Thyroid gland (tissue), 4 donors: ENCODE data around the gene DCAKD.

Source experiments
- CTCF ChIP-seq, 6 experiments: fragments of 200-600 bp in 3 of 6; fragments of 450-650 bp in 3 of 6; sonication (generic) in 3 of 6; IDR thresholded peaks; one replicate each; pipeline ENCODE4 v1.5.1; 2016 to 2019; ENCODE audit warnings: antibody characterized with exemption in 6 of 6, mild to moderate bottlenecking in 2 of 6, inconsistent platforms in 1 of 6, moderate library complexity in 1 of 6
- POLR2A ChIP-seq, 2 donors: fragments of 450-650 bp; IDR thresholded peaks; one replicate each; pipeline ENCODE4 v1.6.1; 2017; ENCODE audit warnings: antibody characterized with exemption in 2 of 2, mild to moderate bottlenecking in 2 of 2, moderate library complexity in 1 of 2

DNA sequence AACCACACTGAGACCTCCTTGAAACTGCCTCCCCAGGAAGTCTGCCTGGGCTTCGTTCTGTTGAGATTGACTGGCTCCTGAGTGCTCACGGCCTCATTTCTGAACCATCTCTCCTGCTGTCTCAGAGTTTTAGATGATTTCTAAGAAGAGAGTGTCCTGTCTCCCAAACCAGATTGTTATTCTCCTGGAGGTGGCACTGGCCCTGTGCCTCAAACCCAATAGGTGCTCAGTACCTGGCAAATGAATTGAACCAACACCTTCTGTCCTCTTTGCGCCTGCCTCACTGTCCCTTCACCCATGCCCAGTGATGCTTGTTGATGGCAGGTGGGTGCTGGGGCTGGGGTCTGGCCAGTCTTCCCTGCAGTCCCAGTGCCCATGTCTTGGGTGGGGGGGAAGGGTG lies 47.0 kb downstream of the DCAKD start:
- no peak for TF ChIP-seq CTCF (IDR thresholded peaks at IDR 0.05)
- no peak for TF ChIP-seq POLR2A (IDR thresholded peaks at IDR 0.05)
